ENCODE measurements around the gene SPRR2A.

Gene SPRR2A

GRCh38 chr1:153081736-153082135, 24.4 kb upstream of the SPRR2A start:
- no peak overlapping the region for H3K4me3 Mint-ChIP-seq
- H3K27ac Mint-ChIP-seq, result no peak overlapping the region
- DNase-seq, result no peak
- no peaks in the 10 kb centered on the region for H3K36me3 Mint-ChIP-seq (ENCODE audit: low read depth)
- H3K27me3 Mint-ChIP-seq (ENCODE audit: low read depth, poor library complexity), result no peaks in the 10 kb centered on the region
- TF ChIP-seq CTCF (IDR thresholded peaks at IDR 0.05), result no peak
- H3K4me1 Mint-ChIP-seq, result no peaks in the 10 kb centered on the region
- H3K9me3 Mint-ChIP-seq, result peaks cover 45% of the 10 kb centered on the region

- no peaks in the 10 kb centered on the region for H3K36me3 Mint-ChIP-seq (ENCODE audit: low read depth)
- H3K27me3 Mint-ChIP-seq (ENCODE audit: low read depth, poor library complexity), result no peaks in the 10 kb centered on the region
- no peak for TF ChIP-seq CTCF (IDR thresholded peaks at IDR 0.05)
- no peak for DNase-seq
- H3K4me1 Mint-ChIP-seq, result no peaks in the 10 kb centered on the region
- no peak overlapping the region for H3K4me3 Mint-ChIP-seq
- no peak overlapping the region for H3K27ac Mint-ChIP-seq
- peaks cover 2% of the 10 kb centered on the region for H3K9me3 Mint-ChIP-seq
These were observed 15.8 kb upstream of the SPRR2A start for GRCh38 chr1:153072806-153073726.

DNA sequence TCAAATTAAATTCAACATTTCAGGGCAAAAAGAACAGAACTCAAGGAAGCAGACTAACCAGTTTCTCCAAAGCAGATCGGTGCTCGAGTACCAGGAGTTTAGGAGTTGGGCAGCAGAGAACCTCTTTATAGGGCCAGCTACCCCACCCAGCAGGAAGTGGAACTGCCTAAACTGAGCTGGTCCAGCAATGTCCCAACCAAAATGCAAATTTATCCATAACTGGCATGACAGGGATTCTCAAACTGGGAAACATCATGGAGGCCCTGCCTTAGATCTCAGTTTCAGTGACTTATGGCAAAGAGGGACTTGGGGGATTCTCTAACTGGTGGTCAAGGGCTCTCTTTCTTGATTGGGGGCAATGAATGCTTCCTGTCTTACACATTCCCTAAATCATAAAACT, 14.2 kb upstream of the SPRR2A start, which contains the start of gene SPRR2B:
Gene SPRR2B (minus strand): TSS at position 101 of the 400 bp plus-strand sequence. CDS start 772 bp downstream, outside the sequence.
- H3K4me3 Mint-ChIP-seq, result no peak within 1 kb of the TSS
- DNase-seq, result no peak
- TF ChIP-seq CTCF (IDR thresholded peaks at IDR 0.05), result no peak
- no peaks in the 10 kb centered on the region for H3K4me1 Mint-ChIP-seq
- H3K36me3 Mint-ChIP-seq (ENCODE audit: low read depth), result no peaks in the 10 kb centered on the region
- no peaks in the 10 kb centered on the region for H3K9me3 Mint-ChIP-seq
- H3K27me3 Mint-ChIP-seq (ENCODE audit: low read depth, poor library complexity), result no peaks in the 10 kb centered on the region
- H3K27ac Mint-ChIP-seq, result no peak within 1 kb of the TSS

DNA sequence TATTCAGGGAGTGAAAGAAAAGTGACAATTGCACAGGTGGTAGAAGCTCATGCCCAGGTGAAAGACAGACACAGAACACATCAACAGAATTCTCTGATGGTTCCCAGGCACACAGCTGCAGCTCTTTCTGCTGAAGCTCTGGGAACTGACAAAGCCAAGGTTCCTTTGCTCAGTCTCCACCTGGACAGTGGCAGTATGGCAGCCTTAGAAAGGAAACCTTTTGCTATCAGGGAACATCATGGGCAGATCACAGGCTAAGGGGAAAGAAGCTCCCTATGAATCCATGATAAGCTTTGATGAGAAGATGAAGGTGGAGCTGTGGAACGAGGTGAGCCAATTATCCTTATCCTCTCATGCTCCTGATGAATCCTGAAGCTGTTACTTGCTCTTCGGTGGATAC, 12.9 kb upstream of the SPRR2A start:
- no peak for DNase-seq
- Mint-ChIP-seq H3K4me1 (no peaks in the 10 kb centered on the region), H3K27me3 (ENCODE audit: low read depth, poor library complexity) (peaks cover 3% of the 10 kb centered on the region), H3K36me3 (ENCODE audit: low read depth) (no peaks in the 10 kb centered on the region), H3K4me3 (no peak overlapping the region), H3K27ac (no peak overlapping the region), H3K9me3 (no peaks in the 10 kb centered on the region)
- TF ChIP-seq CTCF (IDR thresholded peaks at IDR 0.05), result no peak

DNA sequence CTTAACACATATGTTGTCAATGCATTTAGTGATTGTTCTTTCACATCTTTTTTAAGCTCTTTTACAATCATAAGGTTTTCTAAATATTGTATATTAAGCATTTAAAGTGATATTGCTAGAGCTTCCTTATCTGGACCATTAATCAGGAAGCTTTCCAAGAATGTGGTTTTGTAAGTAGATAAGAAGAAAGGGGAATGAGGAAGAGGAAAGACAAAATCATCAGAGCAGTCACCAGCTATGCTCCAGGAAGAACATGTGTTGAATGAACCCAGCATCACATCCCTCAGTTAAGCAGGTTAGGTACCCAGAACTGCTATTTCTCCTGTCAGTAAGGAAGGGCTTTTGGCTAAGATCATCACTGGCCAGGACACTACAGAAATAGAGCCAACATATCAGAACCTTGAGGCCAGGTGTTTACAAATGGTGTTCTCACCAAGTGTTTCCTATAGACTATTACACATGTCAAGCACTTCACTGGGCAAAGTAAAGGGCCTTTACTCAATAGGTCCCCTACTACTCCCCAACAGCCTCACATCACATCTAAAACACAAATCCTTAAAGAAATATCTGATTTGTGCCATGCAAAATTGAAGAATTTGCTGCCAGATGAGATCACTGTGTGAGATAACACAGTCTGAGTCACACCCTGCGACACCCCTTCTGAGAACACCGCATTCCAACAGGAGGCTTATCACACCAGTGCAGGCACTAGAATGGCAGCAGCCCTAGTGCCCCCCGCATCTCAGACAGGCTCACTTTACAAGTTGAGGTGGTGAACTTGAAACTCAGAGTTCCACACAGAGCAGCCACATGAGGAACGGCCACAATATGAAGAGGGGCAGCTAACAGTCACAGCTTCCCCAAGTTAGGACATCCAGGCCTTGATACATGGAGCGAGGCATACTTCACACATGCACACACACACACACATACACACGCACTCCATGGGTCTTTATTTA, 1.8 kb upstream of the SPRR2A start:
- H3K27me3 Mint-ChIP-seq (ENCODE audit: low read depth, poor library complexity), result peaks cover 3% of the 10 kb centered on the region
- no peak overlapping the region for H3K27ac Mint-ChIP-seq
- no peak for DNase-seq
- H3K4me1 Mint-ChIP-seq, result no peaks in the 10 kb centered on the region
- no peak overlapping the region for H3K4me3 Mint-ChIP-seq
- H3K9me3 Mint-ChIP-seq, result peaks cover 5% of the 10 kb centered on the region
- no peaks in the 10 kb centered on the region for H3K36me3 Mint-ChIP-seq (ENCODE audit: low read depth)
- no peak for TF ChIP-seq CTCF (IDR thresholded peaks at IDR 0.05)

Measured in nephron progenitor cell (in vitro differentiated cells).